Stomach smooth muscle (tissue), 2 donors: Measurements from ENCODE around the gene ACTN1.

ENCODE experiments used
- H3K27ac ChIP-seq: one replicate; pipeline ENCODE4 v1.7.0; 2013; ENCODE audit warnings: mild to moderate bottlenecking, low read length, inconsistent platforms
- H3K27me3 ChIP-seq, 2 donors: one replicate each; pipeline ENCODE4 v1.7.0; 2013; ENCODE audit warnings: low read length in 2 of 2; ENCODE audit not compliant: insufficient read depth in 2 of 2, control insufficient read depth in 1 of 2
- H3K36me3 ChIP-seq, 2 donors: one replicate each; pipeline ENCODE4 v1.7.0; 2013; ENCODE audit warnings: low read length in 2 of 2; ENCODE audit not compliant: control insufficient read depth in 2 of 2, insufficient read depth in 2 of 2
- H3K4me1 ChIP-seq: one replicate; pipeline ENCODE4 v1.7.0; 2013; ENCODE audit warnings: low read length; ENCODE audit not compliant: control insufficient read depth, insufficient read depth
- H3K4me3 ChIP-seq, 2 donors: one replicate each; pipeline ENCODE4 v1.7.0; 2013; ENCODE audit warnings: low read length in 2 of 2
- H3K9ac ChIP-seq, 2 donors: one replicate each; pipeline ENCODE4 v1.7.0; 2013; ENCODE audit warnings: low read length in 2 of 2, mild to moderate bottlenecking in 1 of 2
- H3K9me3 ChIP-seq, 2 donors: one replicate each; pipeline ENCODE4 v1.7.0; 2013; ENCODE audit warnings: low read length in 2 of 2; ENCODE audit not compliant: control insufficient read depth in 2 of 2
- donor health status: healthy.
- donor health status: Pancreatic carcinoma.

Gene ACTN1

DNA sequence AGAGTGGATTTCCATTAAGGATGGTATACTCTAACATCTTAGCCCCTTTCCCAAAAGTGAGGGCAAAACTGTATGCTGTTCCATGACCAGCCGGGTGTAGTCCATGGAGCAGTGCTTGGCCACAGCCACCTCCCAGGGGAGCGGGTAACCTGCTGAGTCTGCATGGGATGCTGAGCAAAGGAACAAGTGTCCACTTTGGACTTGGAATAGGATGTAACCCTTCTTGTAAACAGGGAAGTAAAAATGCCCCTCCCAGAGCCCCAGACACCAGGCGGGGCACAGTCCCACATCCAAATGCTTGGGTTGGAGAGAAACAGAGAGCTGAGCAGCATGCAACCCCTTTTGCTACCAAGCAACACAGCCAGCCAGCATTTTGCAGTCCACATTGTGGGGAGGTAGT is 65.6 kb downstream of the ACTN1 start:
- Histone ChIP-seq H3K9me3 (no peaks in the 10 kb centered on the region), H3K4me3 (no peak overlapping the region), H3K27ac (peak overlapping the region; percentile 79), H3K27me3 (no peaks in the 10 kb centered on the region), H3K36me3 (peaks cover 42 to 44% of the 10 kb centered on the region in 2 donors), H3K9ac (peak overlapping the region in 1 of 2 donors; percentile 13), H3K4me1 (peaks cover 82% of the 10 kb centered on the region)

GRCh38 chr14:68911594-68912227 is 67.4 kb downstream of the ACTN1 start:
- Histone ChIP-seq H3K9ac (peak overlapping the region; percentile 47 to 48), H3K9me3 (no peaks in the 10 kb centered on the region), H3K27ac (peak overlapping the region; percentile 79), H3K4me1 (peaks cover 78% of the 10 kb centered on the region), H3K4me3 (peak overlapping the region in 1 of 2 donors; percentile 3), H3K36me3 (peaks cover 42 to 46% of the 10 kb centered on the region in 2 donors), H3K27me3 (no peaks in the 10 kb centered on the region)

GRCh38 chr14:68910540-68910939 is 68.6 kb downstream of the ACTN1 start:
- Histone ChIP-seq H3K4me3 (no peak overlapping the region), H3K4me1 (peaks cover 74% of the 10 kb centered on the region), H3K9ac (peak overlapping the region in 1 of 2 donors; percentile 41), H3K27ac (peak overlapping the region; percentile 86), H3K9me3 (no peaks in the 10 kb centered on the region), H3K27me3 (no peaks in the 10 kb centered on the region), H3K36me3 (peaks cover 47 to 49% of the 10 kb centered on the region in 2 donors)

DNA sequence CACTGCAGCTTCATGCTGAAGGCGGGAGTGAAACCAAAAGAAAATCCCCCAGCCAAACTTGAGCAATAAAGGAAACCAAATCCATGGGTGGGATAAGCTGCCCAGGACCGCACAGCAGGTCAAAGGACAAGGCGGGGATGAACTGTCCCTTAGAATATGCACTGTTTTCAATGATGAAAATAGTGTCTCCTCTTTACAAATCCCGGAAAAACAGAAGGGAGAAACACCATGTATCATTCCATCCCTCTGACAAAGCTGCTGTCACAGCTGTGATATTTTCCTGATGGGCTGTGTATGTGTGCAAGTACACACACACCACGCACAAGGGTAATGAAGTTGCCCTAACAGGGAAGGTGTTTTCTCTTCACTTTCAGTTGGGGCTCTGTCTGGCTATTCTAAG is 70.3 kb downstream of the ACTN1 start:
- no peaks in the 10 kb centered on the region for H3K9me3 ChIP-seq
- no peaks in the 10 kb centered on the region for H3K27me3 ChIP-seq
- H3K36me3 ChIP-seq = peaks cover 57 to 61% of the 10 kb centered on the region in 2 donors
- peak overlapping the region; percentile 21 to 64 for H3K9ac ChIP-seq
- no peak overlapping the region for H3K4me3 ChIP-seq
- H3K4me1 ChIP-seq = peaks cover 73% of the 10 kb centered on the region
- peak overlapping the region; percentile 86 for H3K27ac ChIP-seq

GRCh38 chr14:68908201-68908600 is 70.9 kb downstream of the ACTN1 start:
- Histone ChIP-seq H3K9me3 (no peaks in the 10 kb centered on the region), H3K36me3 (peaks cover 59 to 64% of the 10 kb centered on the region in 2 donors), H3K4me1 (peaks cover 72% of the 10 kb centered on the region), H3K27me3 (no peaks in the 10 kb centered on the region), H3K27ac (peak overlapping the region; percentile 86), H3K4me3 (no peak overlapping the region), H3K9ac (peak overlapping the region; percentile 14 to 21)

- Histone ChIP-seq H3K9ac (no peak overlapping the region), H3K9me3 (no peaks in the 10 kb centered on the region), H3K4me3 (no peak overlapping the region), H3K4me1 (peaks cover 74% of the 10 kb centered on the region), H3K36me3 (peaks cover 64 to 68% of the 10 kb centered on the region in 2 donors), H3K27me3 (no peaks in the 10 kb centered on the region), H3K27ac (peak overlapping the region; percentile 67)
These were observed 72.7 kb downstream of the ACTN1 start for GRCh38 chr14:68906439-68906838.

- H3K36me3 ChIP-seq = peaks cover 63 to 65% of the 10 kb centered on the region in 2 donors
- H3K4me1 ChIP-seq = peaks cover 72% of the 10 kb centered on the region
- H3K27ac ChIP-seq = peak overlapping the region; percentile 67
- H3K4me3 ChIP-seq = no peak overlapping the region
- H3K9me3 ChIP-seq = no peaks in the 10 kb centered on the region
- no peaks in the 10 kb centered on the region for H3K27me3 ChIP-seq
- no peak overlapping the region for H3K9ac ChIP-seq
These were observed 73.8 kb downstream of the ACTN1 start for GRCh38 chr14:68905107-68905895.

GRCh38 chr14:68902357-68902756 is 76.7 kb downstream of the ACTN1 start:
- H3K9me3 ChIP-seq = no peaks in the 10 kb centered on the region
- H3K4me1 ChIP-seq = peaks cover 72% of the 10 kb centered on the region
- H3K9ac ChIP-seq = peak overlapping the region in 1 of 2 donors; percentile 13
- H3K27ac ChIP-seq = peak overlapping the region; percentile 89
- peaks cover 62 to 64% of the 10 kb centered on the region in 2 donors for H3K36me3 ChIP-seq
- no peak overlapping the region for H3K4me3 ChIP-seq
- H3K27me3 ChIP-seq = no peaks in the 10 kb centered on the region

DNA sequence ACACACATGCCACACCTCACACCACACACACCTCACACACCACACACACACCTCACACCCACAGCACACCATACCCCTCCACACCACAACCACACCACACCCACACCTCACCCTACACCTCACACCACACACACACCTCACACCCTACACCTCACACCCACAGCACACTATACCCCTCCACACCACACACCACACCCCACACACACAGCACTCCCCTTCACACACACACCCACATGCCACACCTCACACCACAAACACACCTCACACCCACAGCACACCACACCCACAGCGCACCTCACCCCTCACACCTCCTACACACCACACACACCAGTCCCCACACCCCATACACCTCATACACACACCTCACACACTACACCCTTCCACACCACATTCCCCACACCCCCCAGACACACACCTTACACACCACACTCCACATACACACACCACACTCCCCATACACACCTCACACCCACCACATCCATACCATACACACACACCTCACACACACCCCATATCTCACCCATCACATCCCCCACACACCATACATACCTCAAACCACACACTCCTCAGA is 80.0 kb downstream of the ACTN1 start:
- Histone ChIP-seq H3K4me1 (peaks cover 79% of the 10 kb centered on the region), H3K9ac (peak overlapping the region; percentile 34 to 47), H3K27ac (peak overlapping the region; percentile 89), H3K27me3 (no peaks in the 10 kb centered on the region), H3K4me3 (no peak overlapping the region), H3K9me3 (no peaks in the 10 kb centered on the region), H3K36me3 (peaks cover 56 to 58% of the 10 kb centered on the region in 2 donors)

GRCh38 chr14:68898248-68899032 is 80.7 kb downstream of the ACTN1 start:
- H3K9me3 ChIP-seq = no peaks in the 10 kb centered on the region
- H3K36me3 ChIP-seq = peaks cover 53 to 54% of the 10 kb centered on the region in 2 donors
- peak overlapping the region; percentile 89 for H3K27ac ChIP-seq
- no peaks in the 10 kb centered on the region for H3K27me3 ChIP-seq
- no peak overlapping the region for H3K4me3 ChIP-seq
- H3K9ac ChIP-seq = peak overlapping the region; percentile 3 to 47
- peaks cover 79% of the 10 kb centered on the region for H3K4me1 ChIP-seq
